Keratinocyte (primary cell): Measurements from ENCODE around the gene OR2S2.

Experiments used
- EZH2 ChIP-seq: IDR thresholded peaks from one replicate; pipeline ENCODE4 v1.6.1; 2012; ENCODE audit warnings: inconsistent platforms, mild to moderate bottlenecking, low read length, moderate library complexity
- TF ChIP-seq, protein P1 (sequence below), 3 experiments: IDR thresholded peaks in 1 of 3; conservative IDR thresholded peaks in 1 of 3; optimal IDR thresholded peaks in 1 of 3; 2 replicates in 2 of 3; 3 replicates in 1 of 3; pipeline versions ENCODE3 to v1.5.1; 2011; ENCODE audit warnings: low read length in 3 of 3, mild to moderate bottlenecking in 3 of 3, moderate library complexity in 2 of 3, control low read depth in 1 of 3, inconsistent platforms in 1 of 3; ENCODE audit not compliant: insufficient read depth in 2 of 3; ENCODE audit errors: extremely low read depth in 1 of 3

GRCh38 chr9:35990155-35990554 lies 32.2 kb upstream of the OR2S2 start:
- TF ChIP-seq EZH2, result no peak
- TF ChIP-seq, protein P1, sequence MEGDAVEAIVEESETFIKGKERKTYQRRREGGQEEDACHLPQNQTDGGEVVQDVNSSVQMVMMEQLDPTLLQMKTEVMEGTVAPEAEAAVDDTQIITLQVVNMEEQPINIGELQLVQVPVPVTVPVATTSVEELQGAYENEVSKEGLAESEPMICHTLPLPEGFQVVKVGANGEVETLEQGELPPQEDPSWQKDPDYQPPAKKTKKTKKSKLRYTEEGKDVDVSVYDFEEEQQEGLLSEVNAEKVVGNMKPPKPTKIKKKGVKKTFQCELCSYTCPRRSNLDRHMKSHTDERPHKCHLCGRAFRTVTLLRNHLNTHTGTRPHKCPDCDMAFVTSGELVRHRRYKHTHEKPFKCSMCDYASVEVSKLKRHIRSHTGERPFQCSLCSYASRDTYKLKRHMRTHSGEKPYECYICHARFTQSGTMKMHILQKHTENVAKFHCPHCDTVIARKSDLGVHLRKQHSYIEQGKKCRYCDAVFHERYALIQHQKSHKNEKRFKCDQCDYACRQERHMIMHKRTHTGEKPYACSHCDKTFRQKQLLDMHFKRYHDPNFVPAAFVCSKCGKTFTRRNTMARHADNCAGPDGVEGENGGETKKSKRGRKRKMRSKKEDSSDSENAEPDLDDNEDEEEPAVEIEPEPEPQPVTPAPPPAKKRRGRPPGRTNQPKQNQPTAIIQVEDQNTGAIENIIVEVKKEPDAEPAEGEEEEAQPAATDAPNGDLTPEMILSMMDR (optimal IDR thresholded peaks at IDR 0.05 in 1 of 3, IDR thresholded peaks at IDR 0.05 in 1 of 3, conservative IDR thresholded peaks at IDR 0.05 in 1 of 3; ENCODE audit: extremely low read depth in 1 of 3, insufficient read depth in 2 of 3, low read length in 3 of 3), result no peak
